HCT116 (cell line): ENCODE measurements around the gene HDGF. TPM values are rescaled to one million over a fixed set of nuclear protein-coding genes. Genes with fewer than 3 reads are reported as not detected.

Experiments used
- ATAC-seq: fragments of 200-7000 bp; cut with Tn5 transposase; 2 replicates; pipeline ENCODE4 v1.9.1; 2020; ENCODE audit warnings: mild to moderate bottlenecking, moderate library complexity
- BruUV-seq: library from RNA; stranded (reverse); fragments of 400-500 nt; replicated peaks from 2 replicates; lab custom pipeline; 2021; lab: Mats Ljungman, UMichigan
- CTCF ChIA-PET: fragments of 300-600 bp; sonication (Branson Sonifier 250); formaldehyde crosslinking; loops from one replicate; lab custom pipeline; 2021; ENCODE audit warnings: antibody characterized with exemption; lab: Charles Lee
- POLR2A ChIA-PET: fragments of 300-600, 350-600 bp; sonication (Branson Sonifier 250); formaldehyde crosslinking; loops from one replicate; lab custom pipeline; 2021; ENCODE audit warnings: antibody characterized with exemption; lab: Charles Lee
- RAD21 ChIA-PET, 2 experiments: fragments of 300-600 bp; sonication (Branson Sonifier 250); formaldehyde crosslinking; loops; one replicate each; lab custom pipeline; 2023; ENCODE audit warnings: low total read pairs in 2 of 2; ENCODE audit not compliant: uncharacterized antibody in 2 of 2, unreplicated experiment in 2 of 2, low non-redundant PET in 1 of 2; lab: Charles Lee
- DNase-seq: peaks from one replicate; pipeline ENCODE4 v3.0.0-alpha.2; 2010; ENCODE audit warnings: low read depth, low spot score
- H2AFZ ChIP-seq: fragments of 200-600 bp; shearing (Covaris generic), sonication (generic); 2 replicates; pipeline ENCODE4 v1.6.1; 2017; ENCODE audit warnings: low read depth, mixed run types, mixed read lengths, antibody characterized with exemption, low read length; ENCODE audit not compliant: poor library complexity, severe bottlenecking
- H3K27ac ChIP-seq: 2 replicates; pipeline ENCODE4 v1.5.1; 2012; ENCODE audit warnings: low read depth, low read length
- H3K27me3 ChIP-seq: fragments of 200-600 bp; sonication (generic); 2 replicates; pipeline ENCODE4 v1.6.1; 2016; ENCODE audit warnings: mixed run types, low read length, mixed read lengths; ENCODE audit not compliant: insufficient read depth
- H3K36me3 ChIP-seq, 2 experiments: fragments of 200-500 bp in 1 of 2; fragments of 200-600 bp in 1 of 2; sonication (Bioruptor generic) in 1 of 2; sonication (generic) in 1 of 2; 2 replicates each; pipeline versions ENCODE4 v1.5.1 to v1.6.1; 2014 to 2016; ENCODE audit warnings: low read length in 2 of 2, inconsistent platforms in 1 of 2, mixed read lengths in 1 of 2, mixed run types in 1 of 2; ENCODE audit not compliant: insufficient read depth in 2 of 2, control insufficient read depth in 1 of 2
- H3K4me1 ChIP-seq, 2 experiments: fragments of 200-600 bp in 1 of 2; sonication (generic) in 1 of 2; 2 replicates each; pipeline versions ENCODE4 v1.5.1 to v1.6.1; 2012 to 2017; ENCODE audit warnings: low read length in 2 of 2, inconsistent platforms in 1 of 2, mild to moderate bottlenecking in 1 of 2, mixed read lengths in 1 of 2, mixed run types in 1 of 2, moderate library complexity in 1 of 2; ENCODE audit not compliant: insufficient read depth in 2 of 2, control insufficient read depth in 1 of 2
- H3K4me2 ChIP-seq: fragments of 200-600 bp; sonication (generic); 2 replicates; pipeline ENCODE4 v1.6.1; 2017; ENCODE audit warnings: mixed run types, low read length, mixed read lengths
- H3K4me3 ChIP-seq, 2 experiments: fragments of 200-600 bp in 1 of 2; sonication (generic) in 1 of 2; replicated peaks in 1 of 2; 2 replicates each; pipeline ENCODE4 v1.5.1; 2011 to 2016; ENCODE audit warnings: low read length in 2 of 2, control low read depth in 1 of 2, low read depth in 1 of 2, mild to moderate bottlenecking in 1 of 2, mixed read lengths in 1 of 2, mixed run types in 1 of 2
- H3K79me2 ChIP-seq: fragments of 200-600 bp; sonication (generic); 2 replicates; pipeline ENCODE4 v1.6.1; 2017; ENCODE audit warnings: mild to moderate bottlenecking, mixed run types, low read length, moderate library complexity, mixed read lengths; ENCODE audit not compliant: insufficient read depth
- H3K9ac ChIP-seq: fragments of 200-600 bp; sonication (generic); 2 replicates; pipeline ENCODE4 v1.6.1; 2016; ENCODE audit warnings: low read length, mixed read lengths
- H3K9me2 ChIP-seq: fragments of 200-600 bp; sonication (generic), shearing (Covaris generic); 2 replicates; pipeline ENCODE4 v1.6.1; 2017; ENCODE audit warnings: mixed run types, mild to moderate bottlenecking, moderate library complexity; ENCODE audit not compliant: insufficient read depth
- H3K9me3 ChIP-seq, 2 experiments: fragments of 200-500 bp in 1 of 2; fragments of 200-600 bp in 1 of 2; sonication (Bioruptor generic) in 1 of 2; sonication (generic) in 1 of 2; 2 replicates each; pipeline ENCODE4 v1.6.1; 2014 to 2017; ENCODE audit warnings: low read length in 2 of 2, mixed read lengths in 2 of 2, inconsistent platforms in 1 of 2, low read depth in 1 of 2, mild to moderate bottlenecking in 1 of 2, mixed run types in 1 of 2, moderate library complexity in 1 of 2; ENCODE audit not compliant: control insufficient read depth in 1 of 2, insufficient read depth in 1 of 2
- H4K20me1 ChIP-seq: fragments of 200-600 bp; sonication (generic), shearing (Covaris generic); 2 replicates; pipeline ENCODE4 v1.6.1; 2017; ENCODE audit warnings: mixed run types, mild to moderate bottlenecking, moderate library complexity; ENCODE audit not compliant: insufficient read depth
- CEBPB ChIP-seq: IDR thresholded peaks from 2 replicates; pipeline ENCODE4 v1.6.1; 2012; ENCODE audit warnings: low read depth
- ELF1 ChIP-seq: IDR thresholded peaks from 2 replicates; pipeline ENCODE4 v1.6.1; 2012; ENCODE audit warnings: low read depth, borderline replicate concordance
- FOSL1 ChIP-seq: IDR thresholded peaks from 2 replicates; pipeline ENCODE4 v1.6.1; 2012; ENCODE audit warnings: low read depth
- POLR2AphosphoS5 ChIP-seq: IDR thresholded peaks from 2 replicates; pipeline ENCODE4 v1.6.1; 2011; ENCODE audit warnings: mild to moderate bottlenecking, low read depth, low read length, moderate library complexity
- RAD21 ChIP-seq: IDR thresholded peaks from 2 replicates; pipeline ENCODE4 v1.6.1; 2012; ENCODE audit warnings: low read depth, mild to moderate bottlenecking
- SRF ChIP-seq: IDR thresholded peaks from 2 replicates; pipeline ENCODE4 v1.6.1; 2012; ENCODE audit warnings: low read depth
- TCF7L2 ChIP-seq: IDR thresholded peaks from 2 replicates; pipeline ENCODE4 v1.7.0; 2011; ENCODE audit warnings: borderline replicate concordance, inconsistent platforms; ENCODE audit not compliant: insufficient read depth, insufficient read length; ENCODE audit errors: extremely low read depth
- intact Hi-C: fragments of 100-400 bp; cut with micrococcal nuclease; formaldehyde crosslinking; loops from 2 replicates; pipeline ENCODE4 v1.10.0; 2022
- total RNA-seq: library from RNA; stranded (reverse); gene quantifications from one replicate; pipeline ENCODE4 v1.2.1, GENCODE V29; 2021; ENCODE audit not compliant: unreplicated experiment
- TF ChIP-seq, protein P1 (sequence below): IDR thresholded peaks from 2 replicates; pipeline ENCODE4 v1.6.1; 2012

The HDGF gene
- total RNA-seq, 1 experiment from 2014 or later = 304 TPM

- TF ChIP-seq, protein P1, sequence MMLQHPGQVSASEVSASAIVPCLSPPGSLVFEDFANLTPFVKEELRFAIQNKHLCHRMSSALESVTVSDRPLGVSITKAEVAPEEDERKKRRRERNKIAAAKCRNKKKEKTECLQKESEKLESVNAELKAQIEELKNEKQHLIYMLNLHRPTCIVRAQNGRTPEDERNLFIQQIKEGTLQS = no peak
- TF ChIP-seq POLR2AphosphoS5 (no peak; the same call in 1 of the 2 replicates), CEBPB (no peak), FOSL1 (no peak), SRF (no peak), RAD21 (peak; percentile 34; the same call in 1 of the 2 replicates)
Measured at GRCh38 chr1:156767101-156767878, 15.8 kb upstream of the HDGF start, which contains the start of gene PRCC (continued).

DNA sequence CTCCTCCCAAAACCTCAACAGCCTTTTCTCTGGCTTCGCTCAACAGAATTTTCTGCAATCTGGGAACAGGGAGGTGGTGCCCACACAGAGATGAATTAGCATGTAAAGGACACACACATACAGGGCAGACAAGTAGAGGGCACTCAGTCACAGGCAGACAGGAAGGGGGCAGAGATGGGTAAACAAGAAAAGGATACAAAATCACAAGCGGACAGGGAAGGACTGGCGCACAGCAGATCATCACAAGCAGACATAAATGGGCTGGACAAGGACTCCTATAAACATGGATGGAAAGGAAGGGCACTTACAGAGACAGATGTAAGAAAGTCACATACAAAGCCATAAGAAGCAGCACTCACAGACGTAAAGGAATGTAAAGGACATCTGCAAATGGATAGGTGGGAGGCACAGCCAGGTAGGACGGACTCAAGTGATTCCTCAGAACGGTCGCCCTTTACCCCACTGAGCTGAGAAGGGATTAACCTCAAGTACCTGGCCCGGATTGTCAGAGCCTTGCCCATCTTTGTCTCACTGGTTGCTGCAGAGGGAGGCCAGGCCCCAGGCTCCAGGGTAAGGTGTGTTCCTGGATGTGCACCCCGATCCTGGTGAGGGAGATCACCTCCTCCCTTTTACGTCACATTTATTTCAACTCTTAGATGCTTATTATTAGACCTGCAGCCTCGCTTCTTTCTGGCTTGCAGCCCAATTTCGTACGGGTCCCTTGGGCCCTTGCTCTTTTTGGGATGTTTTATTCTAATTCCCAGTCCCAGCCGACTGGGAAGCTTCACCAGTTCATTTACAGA lies 15.0 kb upstream of the HDGF start:
- Histone ChIP-seq H3K27me3 (no peaks in the 10 kb centered on the region), H3K9ac (peak overlapping the region; percentile 98), H3K36me3 (peaks cover 0 to 16% of the 10 kb centered on the region in 2 experiments; a peak in 1 of 4 replicates), H2AFZ (peak overlapping the region; percentile 36), H4K20me1 (no peaks in the 10 kb centered on the region), H3K79me2 (peaks cover 50% of the 10 kb centered on the region), H3K27ac (peak overlapping the region; percentile 85), H3K4me1 (peaks cover 13 to 19% of the 10 kb centered on the region in 2 experiments), H3K4me2 (peak overlapping the region; percentile 95), H3K9me2 (no peaks in the 10 kb centered on the region), H3K4me3 (peak overlapping the region; percentile 74 to 95), H3K9me3 (no peaks in the 10 kb centered on the region)
- TSS peak; percentile 87 for BruUV-seq
- RAD21 ChIA-PET = interaction anchor here (1.3 to 1.4 kb wide), 4 partner anchors 14 to 38 kb away, joined by 4 to 5 read pairs (median 4); partner anchors contain the start of genes MRPL24 (in 2 of the 2), ISG20L2 (in 1 of the 2) and METTL25B (in 1 of the 2)
- CTCF ChIA-PET = interaction anchor here (1.1 to 6.4 kb wide), 6 partner anchors 19 to 164 kb away, joined by 5 to 51 read pairs (median 6); partner anchors contain the start of genes ISG20L2, METTL25B, MRPL24 and NTRK1
- ATAC-seq = peak; percentile 42
- TF ChIP-seq POLR2AphosphoS5 = peak; percentile 72
- no peak for TF ChIP-seq ELF1
- TF ChIP-seq TCF7L2 = no peak
- no peak for DNase-seq
- intact Hi-C loops = loop anchor here (1.0 to 5.0 kb wide), 5 partner anchors 14 to 79 kb away; partner anchors contain the start of genes ISG20L2, METTL25B and MRPL24
- POLR2A ChIA-PET = interaction anchor here (0.6 to 1.9 kb wide), 12 partner anchors 10 to 266 kb away, joined by 3 to 14 read pairs (median 4); partner anchors contain the start of genes HDGF, ISG20L2, MEF2D and METTL25B
